GM18499 (cell line): ENCODE measurements around the gene RELL1.
A peak's percentile ranks its signal among the peaks of the same experiment; 100 is the strongest.

Experiments
- ATAC-seq: cut with Tn5 transposase; IDR thresholded peaks from one replicate; pipeline ENCODE4 v1.9.1; 2021; ENCODE audit warnings: moderate number of reproducible peaks; ENCODE audit not compliant: insufficient read depth, unreplicated experiment

The RELL1 gene, protein sequence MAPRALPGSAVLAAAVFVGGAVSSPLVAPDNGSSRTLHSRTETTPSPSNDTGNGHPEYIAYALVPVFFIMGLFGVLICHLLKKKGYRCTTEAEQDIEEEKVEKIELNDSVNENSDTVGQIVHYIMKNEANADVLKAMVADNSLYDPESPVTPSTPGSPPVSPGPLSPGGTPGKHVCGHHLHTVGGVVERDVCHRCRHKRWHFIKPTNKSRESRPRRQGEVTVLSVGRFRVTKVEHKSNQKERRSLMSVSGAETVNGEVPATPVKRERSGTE

GRCh38 chr4:37686373-37687193, at the start of gene RELL1:
Gene RELL1 (minus strand): TSS chr4:37686376. CDS start chr4:37686287, 89 bp downstream.
- peak; percentile 79 for ATAC-seq

DNA sequence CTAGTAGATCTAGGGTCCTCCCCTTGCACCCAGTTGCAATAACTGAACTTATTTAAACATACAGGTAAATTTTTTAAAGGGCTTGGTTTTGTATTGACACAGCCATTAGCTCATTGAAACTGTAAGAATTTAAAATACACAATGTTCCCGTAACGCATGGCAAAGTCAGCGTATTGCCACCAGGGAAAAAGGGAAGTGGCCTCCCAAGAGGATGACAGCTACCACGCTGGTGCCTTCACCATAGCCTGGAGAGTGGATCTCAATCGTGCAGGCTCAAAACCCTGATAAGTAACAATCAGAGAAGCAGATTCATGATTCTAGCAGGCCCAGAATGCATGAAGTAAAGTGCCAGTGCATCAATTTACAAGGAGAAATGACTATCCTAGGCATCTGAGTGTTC, 49.4 kb upstream of the RELL1 start:
- ATAC-seq = no peak

DNA sequence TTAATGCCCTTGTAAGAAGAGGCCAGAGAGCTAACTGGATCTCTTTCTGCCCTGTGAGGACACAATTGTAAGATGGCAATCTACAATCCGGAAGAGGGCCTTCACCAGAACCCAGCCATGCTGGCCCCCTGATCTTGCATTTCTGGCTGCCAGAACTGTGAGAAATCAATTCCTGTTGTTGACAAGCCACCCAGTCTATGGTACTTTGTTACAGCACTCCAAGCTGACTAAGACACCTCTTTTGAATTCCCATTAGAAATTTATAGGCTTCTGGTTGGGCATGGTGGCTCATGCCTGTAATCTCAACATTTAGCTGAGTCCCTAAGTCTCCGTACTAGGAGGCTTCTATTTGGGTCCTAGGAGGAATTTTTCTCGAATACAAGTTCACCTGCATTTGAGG, 48.8 kb upstream of the RELL1 start:
- ATAC-seq = no peak

DNA sequence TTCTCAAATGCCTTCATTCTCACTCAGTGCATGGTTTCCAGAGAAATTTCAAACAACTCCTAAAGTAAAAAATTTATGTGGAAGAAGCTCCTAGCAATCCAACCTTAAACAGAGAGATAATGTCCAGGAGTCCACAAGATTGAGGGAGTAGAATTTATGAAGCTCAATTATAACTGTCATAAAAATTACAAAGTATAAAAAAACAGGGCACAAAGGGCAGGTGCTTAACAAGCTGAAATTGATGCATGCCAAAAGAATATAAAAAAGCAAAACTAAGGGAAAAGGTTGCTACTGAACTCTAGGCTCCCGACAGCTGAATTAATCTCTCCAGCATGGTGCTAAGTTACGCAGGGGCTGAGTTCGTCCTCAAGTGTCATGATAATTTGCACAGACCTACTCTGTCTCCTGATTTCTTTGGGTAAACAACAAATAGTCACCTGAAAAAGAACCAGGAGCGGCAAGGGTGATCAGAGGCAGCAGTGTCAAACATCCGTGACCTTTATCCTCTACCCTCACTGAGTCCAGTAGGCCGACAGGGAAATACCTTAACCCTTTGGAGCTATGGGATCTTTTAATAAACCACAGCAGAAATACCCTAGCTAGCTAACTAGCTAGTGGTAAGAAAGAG, 47.2 kb upstream of the RELL1 start:
- ATAC-seq = no peak

DNA sequence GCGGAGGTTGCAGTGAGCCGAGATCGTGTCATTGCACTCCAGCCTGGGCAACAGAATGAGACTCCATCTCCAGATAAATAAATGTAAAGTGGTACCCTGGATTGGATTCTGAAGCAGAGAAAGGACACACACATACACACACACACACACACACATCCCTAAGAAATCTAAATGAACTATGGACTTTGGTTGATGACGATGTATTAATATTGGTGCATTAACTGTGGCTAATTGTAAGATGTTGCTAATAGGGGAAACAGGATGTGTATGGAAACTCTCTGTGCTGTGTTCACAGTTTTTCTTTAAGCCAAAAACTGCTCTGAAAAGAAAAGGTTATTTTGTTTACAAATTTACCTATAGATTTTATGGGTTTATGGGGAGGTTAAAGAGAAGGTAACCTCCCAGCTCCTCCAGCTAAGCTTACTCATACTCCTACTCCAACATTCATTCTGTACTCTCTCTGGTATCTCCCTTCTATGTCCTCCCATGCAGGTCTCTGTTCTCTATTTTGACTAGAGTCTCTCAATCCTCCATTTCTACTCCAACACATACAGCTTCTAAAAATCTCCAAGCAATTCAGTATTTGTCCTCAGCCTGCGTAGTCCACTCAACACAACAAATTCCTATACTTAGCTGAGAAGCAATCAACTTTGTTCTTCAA, 46.5 kb upstream of the RELL1 start:
- no peak for ATAC-seq

GRCh38 chr4:37729649-37730004, 43.5 kb upstream of the RELL1 start:
- no peak for ATAC-seq

DNA sequence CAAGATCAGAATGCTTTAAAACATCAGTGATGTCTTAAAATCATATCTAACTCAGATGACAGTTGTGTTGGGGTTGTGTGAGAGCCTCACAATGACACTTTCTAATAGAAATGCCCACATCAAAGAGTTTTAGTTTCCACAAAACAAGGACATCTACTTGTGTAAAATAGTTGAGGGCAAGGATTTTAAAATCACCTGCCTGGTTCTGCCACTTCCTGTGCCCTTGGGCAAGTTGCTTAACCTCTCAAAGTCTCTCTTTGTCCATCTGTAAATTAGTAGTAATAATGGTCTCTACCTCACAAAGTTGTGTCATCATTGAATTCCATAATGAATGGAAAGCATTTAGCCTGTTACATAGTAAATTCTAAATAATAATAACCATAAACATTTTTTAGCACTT, 41.9 kb upstream of the RELL1 start:
- ATAC-seq = no peak

- ATAC-seq = no peak
Measured at GRCh38 chr4:37727635-37728034, 41.5 kb upstream of the RELL1 start.

DNA sequence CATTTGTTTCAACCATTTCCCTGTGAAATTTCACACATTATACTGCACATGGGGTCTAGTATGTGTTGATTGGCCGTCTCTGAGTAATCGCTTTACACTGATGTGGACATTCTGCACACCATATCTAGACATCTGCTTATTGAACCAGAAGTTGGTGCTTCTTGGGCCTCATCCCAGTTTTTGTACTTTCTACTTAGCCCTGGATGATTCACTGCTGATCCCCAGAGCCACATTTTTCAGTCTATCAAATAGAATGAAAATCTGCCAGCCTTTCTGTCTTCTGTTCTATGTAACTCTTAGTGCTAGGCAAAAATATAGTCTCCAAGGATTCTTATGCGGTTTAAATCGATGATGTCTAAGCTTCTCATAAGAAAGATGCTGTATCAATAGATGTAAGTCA, 40.5 kb upstream of the RELL1 start:
- ATAC-seq = no peak

DNA sequence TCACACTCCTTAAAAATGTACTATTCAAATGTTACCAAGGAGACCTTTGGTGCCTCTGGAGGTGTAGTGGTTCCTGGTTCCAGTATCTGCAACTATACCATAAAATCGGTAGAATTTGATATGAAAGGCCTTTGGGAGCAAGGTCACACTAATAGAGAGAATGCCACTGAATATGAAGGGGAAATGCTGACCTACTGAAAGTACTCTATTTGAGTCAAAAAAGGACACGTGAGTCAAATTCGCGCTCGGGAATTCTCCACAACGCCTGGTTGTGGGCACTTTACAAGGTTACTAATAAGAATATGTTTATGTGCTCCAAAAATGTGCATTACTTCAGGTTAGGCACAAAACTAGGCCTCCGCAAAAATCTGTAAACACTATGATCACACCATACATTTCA, 39.5 kb upstream of the RELL1 start:
- ATAC-seq = peak; percentile 61

- ATAC-seq = no peak
Measured at GRCh38 chr4:37723067-37723466, 36.9 kb upstream of the RELL1 start.

DNA sequence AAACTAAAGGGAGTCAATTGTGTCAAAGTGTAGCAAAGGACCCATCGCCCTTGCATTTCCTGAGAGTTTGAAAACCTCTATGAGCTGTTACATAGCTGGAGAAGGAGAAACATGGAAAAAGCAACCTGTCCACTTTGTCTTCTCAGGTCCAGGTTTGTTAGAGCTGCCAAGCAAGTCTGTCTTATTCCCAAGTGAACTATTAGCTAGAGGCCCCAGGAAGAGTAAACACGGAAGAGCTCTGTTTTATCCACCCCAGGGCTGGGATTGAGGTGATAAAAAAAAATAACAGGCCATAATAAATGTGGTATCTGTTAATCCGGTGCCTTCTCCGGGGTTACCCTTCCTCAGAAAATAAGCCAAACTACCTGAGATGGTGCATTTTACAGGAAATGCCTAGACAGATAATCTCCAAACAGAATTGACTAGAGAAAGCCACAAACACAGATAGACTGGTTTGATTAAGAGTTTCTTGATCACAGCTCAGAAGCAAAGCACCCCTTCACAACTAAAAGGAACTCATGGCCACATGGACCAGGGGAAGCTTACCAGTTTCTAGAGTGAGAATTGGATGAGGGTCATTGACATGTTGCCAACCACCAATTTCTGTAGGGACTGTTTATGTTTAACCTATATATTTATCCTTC, 35.9 kb upstream of the RELL1 start:
- ATAC-seq = no peak

DNA sequence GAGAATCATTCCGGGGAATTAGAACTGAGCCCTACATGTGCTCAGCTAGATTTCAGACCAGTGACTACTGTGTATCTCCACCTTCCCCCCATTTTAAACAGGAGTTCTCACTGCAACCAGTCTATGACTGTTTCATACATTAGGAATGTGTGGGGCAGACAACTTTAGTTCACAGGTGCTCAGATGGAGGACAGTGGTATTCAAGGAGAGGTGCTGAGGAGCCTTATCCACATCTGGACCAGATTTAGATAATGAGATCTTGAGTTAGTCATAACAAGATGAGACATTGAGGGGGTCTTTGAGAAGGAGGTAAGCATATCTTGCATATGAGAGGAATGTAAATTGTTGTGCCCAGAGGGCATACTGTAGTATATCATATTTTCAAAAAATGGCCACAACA, 32.8 kb upstream of the RELL1 start:
- no peak for ATAC-seq

GRCh38 chr4:37717576-37717975, 31.4 kb upstream of the RELL1 start:
- ATAC-seq = no peak

- ATAC-seq = peak; percentile 75
Measured at GRCh38 chr4:37715889-37716402, 29.8 kb upstream of the RELL1 start.

DNA sequence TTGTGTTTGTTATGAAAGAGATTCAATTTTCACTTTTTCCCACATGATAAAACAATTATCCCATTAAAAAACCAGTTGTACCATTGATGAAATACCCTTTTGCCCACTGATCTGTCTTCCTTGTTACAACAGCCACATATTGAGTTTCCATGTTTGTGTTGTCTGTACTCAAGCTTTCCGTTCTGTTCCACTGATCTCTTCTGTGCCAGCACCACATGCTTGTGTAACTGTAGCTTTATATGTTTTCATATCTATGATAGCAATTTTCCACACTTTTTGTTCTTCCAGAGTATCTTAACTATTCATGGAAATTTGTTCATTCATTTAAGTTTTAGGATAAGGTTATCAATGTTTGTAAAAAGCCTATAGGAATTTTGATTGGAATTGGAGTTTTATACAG, 24.3 kb upstream of the RELL1 start:
- no peak for ATAC-seq

GRCh38 chr4:37706032-37706431, 19.9 kb upstream of the RELL1 start:
- ATAC-seq = no peak

DNA sequence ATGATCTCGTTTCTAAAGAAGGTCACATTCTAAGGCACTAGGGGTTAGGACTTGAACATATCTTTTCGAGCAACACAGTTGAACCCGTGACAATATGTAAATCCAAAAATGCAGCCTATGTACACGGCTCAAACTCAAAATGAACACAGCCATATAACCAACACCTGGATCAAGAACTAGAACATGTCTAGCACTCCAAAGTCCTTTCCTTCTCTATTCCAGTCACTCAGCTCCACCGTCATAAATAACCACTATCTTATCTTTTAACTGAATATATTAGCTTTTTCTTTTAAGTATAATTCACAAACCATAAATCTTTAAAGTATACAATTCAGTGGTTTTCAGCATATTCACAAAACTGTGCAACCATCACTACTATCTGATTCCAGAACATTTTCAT, 19.4 kb upstream of the RELL1 start:
- ATAC-seq = no peak

- no peak for ATAC-seq
Measured at GRCh38 chr4:37699868-37700481, 13.8 kb upstream of the RELL1 start.

GRCh38 chr4:37697566-37697965, 11.4 kb upstream of the RELL1 start:
- no peak for ATAC-seq
